HS-27A (cell line): Measurements from ENCODE around the gene FXYD5.

Experiments used
- DNase-seq: peaks from one replicate; pipeline ENCODE4 v3.0.0-alpha.2; 2012; ENCODE audit warnings: low read depth, missing footprints

Gene FXYD5

GRCh38 chr19:35214766-35215422 lies 60.4 kb downstream of the FXYD5 start:
- DNase-seq, result no peak

GRCh38 chr19:35216016-35216832 lies 61.7 kb downstream of the FXYD5 start:
- DNase-seq, result no peak

GRCh38 chr19:35216833-35217648 lies 62.5 kb downstream of the FXYD5 start:
- no peak for DNase-seq

DNA sequence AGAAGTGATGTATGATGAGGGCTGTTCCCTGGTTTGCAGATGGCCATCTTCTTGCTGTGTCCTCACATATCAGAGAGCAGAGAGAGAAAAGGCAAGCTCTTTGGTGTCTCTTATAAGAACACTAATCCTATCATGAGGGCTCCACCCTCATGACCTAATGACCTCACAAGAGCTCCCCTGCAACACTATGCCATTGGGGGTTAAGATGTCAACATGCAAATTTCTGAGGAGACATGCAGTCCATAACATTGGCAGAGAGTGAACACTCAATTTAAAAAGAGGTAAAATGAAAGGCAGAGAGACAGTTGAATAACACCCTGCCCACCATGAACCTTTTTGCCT lies 63.1 kb downstream of the FXYD5 start:
- DNase-seq, result no peak

GRCh38 chr19:35219008-35219407 lies 64.5 kb downstream of the FXYD5 start:
- DNase-seq, result no peak
